K562 (cell line): Measurements from ENCODE around the gene SLCO2B1. TPM values are rescaled to one million over a fixed set of nuclear protein-coding genes. Genes with fewer than 3 reads are reported as not detected.

Source experiments
- ARID1B ChIP-seq: fragments of 450-650 bp; IDR thresholded peaks from 2 replicates; pipeline ENCODE4 v1.6.1; 2016; ENCODE audit warnings: antibody characterized with exemption, mild to moderate bottlenecking, inconsistent platforms
- CBX1 ChIP-seq: sonication (generic); IDR thresholded peaks from 2 replicates; pipeline ENCODE4 v1.6.1; 2016; ENCODE audit warnings: antibody characterized with exemption, low read depth, mild to moderate bottlenecking
- CGGBP1 ChIP-seq: fragments of 250-450 bp; sonication (Bioruptor Pico); IDR thresholded peaks from 2 replicates; pipeline ENCODE4 v1.9.0; 2021; ENCODE audit warnings: mild to moderate bottlenecking
- CREB3 ChIP-seq: fragments of 450-650 bp; conservative IDR thresholded peaks from 2 replicates; pipeline ENCODE4 v1.6.1; 2016; ENCODE audit warnings: missing genetic modification characterization, low read depth, mild to moderate bottlenecking, missing compliant biosample characterization, moderate library complexity
- ERF ChIP-seq: fragments of 450-650 bp; formaldehyde crosslinking; IDR thresholded peaks from 2 replicates; pipeline ENCODE4 v1.4.0; 2020; ENCODE audit warnings: mild to moderate bottlenecking, mixed read lengths
- GABPB2 ChIP-seq: fragments of 250-450 bp; sonication (Bioruptor Pico); conservative IDR thresholded peaks from 2 replicates; pipeline ENCODE4 v1.5.1; 2021; ENCODE audit warnings: mild to moderate bottlenecking
- KDM4B ChIP-seq, 2 experiments: fragments of 450-650 bp in 1 of 2; sonication (generic) in 1 of 2; IDR thresholded peaks; 2 replicates each; pipeline ENCODE4 v1.6.1; 2016 to 2017; ENCODE audit warnings: borderline replicate concordance in 2 of 2, antibody characterized with exemption in 1 of 2, low read depth in 1 of 2, mild to moderate bottlenecking in 1 of 2
- POLR2AphosphoS2 ChIP-seq: IDR thresholded peaks from 2 replicates; pipeline ENCODE4 v1.6.1; 2012; ENCODE audit warnings: low read length, improper control_type of control experiment
- PREB ChIP-seq: sonication (generic); formaldehyde crosslinking; IDR thresholded peaks from 2 replicates; pipeline ENCODE4 v1.8.1; 2023; ENCODE audit warnings: mild to moderate bottlenecking, missing genetic modification reagents
- SIRT6 ChIP-seq: IDR thresholded peaks from one replicate; pipeline ENCODE4 v1.6.1; 2012; ENCODE audit warnings: low read depth, mild to moderate bottlenecking, control low read depth, inconsistent platforms, low read length, moderate library complexity
- THAP12 ChIP-seq: fragments of 250-450 bp; sonication (Bioruptor Pico); IDR thresholded peaks from 2 replicates; pipeline ENCODE4 v1.9.0; 2021; ENCODE audit warnings: mild to moderate bottlenecking, inconsistent platforms
- U2AF2 ChIP-seq: fragments of 200-400 bp; formaldehyde crosslinking; optimal IDR thresholded peaks from 2 replicates; pipeline ENCODE3; 2017; ENCODE audit warnings: low read depth, mild to moderate bottlenecking, low read length
- WHSC1 ChIP-seq: IDR thresholded peaks from one replicate; pipeline ENCODE4 v1.6.1; 2012; ENCODE audit warnings: low read length, control low read depth, inconsistent platforms
- ZBED1 ChIP-seq: IDR thresholded peaks from 2 replicates; pipeline ENCODE4 v1.6.1; 2014
- ZBTB5 ChIP-seq: fragments of 450-650 bp; IDR thresholded peaks from 2 replicates; pipeline ENCODE4 v1.6.1; 2017; ENCODE audit warnings: antibody characterized with exemption
- ZC3H4 ChIP-seq: sonication (generic); formaldehyde crosslinking; IDR thresholded peaks from 2 replicates; pipeline ENCODE4 v1.9.0; 2021; ENCODE audit warnings: missing genetic modification reagents, borderline replicate concordance
- ZFP30 ChIP-seq: fragments of 250-450 bp; sonication (Bioruptor Pico); IDR thresholded peaks from 2 replicates; pipeline ENCODE4 v1.8.0; 2022; ENCODE audit warnings: moderate library complexity, mild to moderate bottlenecking, inconsistent platforms, borderline replicate concordance
- ZNF395 ChIP-seq: fragments of 200-800 bp; sonication (Bioruptor generic); IDR thresholded peaks from 2 replicates; pipeline ENCODE4 v1.6.1; 2017; ENCODE audit warnings: missing genetic modification characterization, missing compliant biosample characterization
- ZNF561 ChIP-seq: fragments of 450-650 bp; formaldehyde crosslinking; conservative IDR thresholded peaks from 2 replicates; pipeline ENCODE4 v1.4.0; 2020; ENCODE audit warnings: mild to moderate bottlenecking, moderate library complexity
- ZNF655 ChIP-seq: fragments of 250-450 bp; sonication (Bioruptor Pico); IDR thresholded peaks from 2 replicates; pipeline ENCODE4 v1.5.0; 2021
- polyA plus RNA-seq, 8 experiments: library from polyadenylated mRNA; depleted of rRNA in 4 of 8; stranded (reverse) in 5 of 8; unstranded in 3 of 8; fragments of >200 nt; fragmentation: Nextera tagmentation in 2 of 8; fragmentation: Illumina TruSeq in 1 of 8; extraction: Ambion mirVana in 2 of 8; extraction: Trizol in 1 of 8; gene quantifications; 2 replicates each; pipeline versions ENCODE4 v1.2.1 to v1.2.3, GENCODE V29; 2011 to 2014; ENCODE audit warnings: inconsistent platforms in 1 of 8, missing spikeins in 1 of 8
- total RNA-seq, 7 experiments: library from RNA; depleted of rRNA in 6 of 7; stranded (reverse); fragments of >200 nt in 6 of 7; fragmentation: Illumina TruSeq in 2 of 7; extraction: Trizol in 2 of 7; gene quantifications; 2 replicates each; pipeline versions ENCODE4 v1.2.1 to v1.2.3, GENCODE V29; 2011 to 2021; ENCODE audit warnings: low replicate concordance in 1 of 7

Gene SLCO2B1
- total and polyA plus RNA-seq, 9 of the 15 experiments (the other 6 are each of a cell fraction or from before 2014, with no cell fraction given): 0.70 to 14.7 (median 7.6) TPM

GRCh38 chr11:75208446-75208845 lies 57.5 kb downstream of the SLCO2B1 start (continued):
- TF ChIP-seq POLR2AphosphoS2 (no peak), ERF (CRISPR knock-in tag) (no peak), ZBTB5 (no peak), ARID1B (peak; percentile 95), KDM4B (IDR thresholded peaks at IDR 0.05; ENCODE audit: borderline replicate concordance in 2 of 2, low read depth in 1 of 2) (no peak), CREB3 (tag) (no peak), ZFP30 (CRISPR knock-in tag) (no peak), ZC3H4 (CRISPR knock-in tag) (no peak), CBX1 (no peak), SIRT6 (no peak), ZNF395 (CRISPR knock-in tag) (peak; percentile 57; the same call in 1 of the 2 replicates), PREB (CRISPR knock-in tag) (no peak), ZBED1 (no peak), ZNF561 (CRISPR knock-in tag) (no peak), CGGBP1 (CRISPR knock-in tag) (no peak), THAP12 (CRISPR knock-in tag) (no peak), U2AF2 (no peak), GABPB2 (CRISPR knock-in tag) (no peak), WHSC1 (no peak), ZNF655 (CRISPR knock-in tag) (no peak)
